Measurements from ENCODE around the gene STXBP6.

DNA sequence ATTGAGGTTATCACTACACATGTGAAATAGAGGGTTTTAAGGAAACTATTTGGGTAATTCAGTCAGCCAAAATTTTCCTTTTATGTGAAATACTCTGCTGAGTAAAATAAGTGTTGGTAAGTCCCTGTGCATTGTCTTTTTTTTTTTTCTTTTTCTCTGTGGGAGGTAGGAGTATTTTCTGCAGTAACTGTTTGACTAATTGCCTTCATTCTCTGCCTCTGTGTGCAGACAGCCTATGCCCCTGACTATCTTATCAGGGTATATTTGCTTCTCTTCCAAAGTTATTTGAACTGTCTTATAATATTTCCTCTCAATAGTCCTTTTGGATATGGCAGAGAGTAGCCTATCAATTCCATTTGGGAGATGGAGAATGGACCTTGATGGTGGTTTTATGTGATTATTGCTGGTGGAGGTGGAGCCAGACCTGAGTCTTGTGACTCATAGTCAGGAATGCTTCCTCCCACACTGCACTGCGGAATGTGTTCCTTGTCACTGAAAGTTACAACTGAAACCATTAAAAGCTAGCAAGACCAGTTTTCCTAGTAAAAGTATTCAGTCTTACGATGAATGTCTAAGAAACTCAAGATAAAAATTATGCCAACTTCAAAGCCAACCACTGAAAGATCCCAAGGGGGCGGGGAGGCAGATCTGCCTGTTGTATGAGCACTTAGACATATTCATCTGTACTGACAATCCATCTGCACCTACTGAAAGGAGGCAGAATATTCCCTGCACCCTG lies 40.9 kb upstream of the STXBP6 start:
- TF ChIP-seq, protein P1, sequence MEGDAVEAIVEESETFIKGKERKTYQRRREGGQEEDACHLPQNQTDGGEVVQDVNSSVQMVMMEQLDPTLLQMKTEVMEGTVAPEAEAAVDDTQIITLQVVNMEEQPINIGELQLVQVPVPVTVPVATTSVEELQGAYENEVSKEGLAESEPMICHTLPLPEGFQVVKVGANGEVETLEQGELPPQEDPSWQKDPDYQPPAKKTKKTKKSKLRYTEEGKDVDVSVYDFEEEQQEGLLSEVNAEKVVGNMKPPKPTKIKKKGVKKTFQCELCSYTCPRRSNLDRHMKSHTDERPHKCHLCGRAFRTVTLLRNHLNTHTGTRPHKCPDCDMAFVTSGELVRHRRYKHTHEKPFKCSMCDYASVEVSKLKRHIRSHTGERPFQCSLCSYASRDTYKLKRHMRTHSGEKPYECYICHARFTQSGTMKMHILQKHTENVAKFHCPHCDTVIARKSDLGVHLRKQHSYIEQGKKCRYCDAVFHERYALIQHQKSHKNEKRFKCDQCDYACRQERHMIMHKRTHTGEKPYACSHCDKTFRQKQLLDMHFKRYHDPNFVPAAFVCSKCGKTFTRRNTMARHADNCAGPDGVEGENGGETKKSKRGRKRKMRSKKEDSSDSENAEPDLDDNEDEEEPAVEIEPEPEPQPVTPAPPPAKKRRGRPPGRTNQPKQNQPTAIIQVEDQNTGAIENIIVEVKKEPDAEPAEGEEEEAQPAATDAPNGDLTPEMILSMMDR (IDR thresholded peaks at IDR 0.05; ENCODE audit: insufficient read depth, low read length, poor library complexity, severe bottlenecking) = no peak
- no peak for TF ChIP-seq EZH2phosphoT487 (conservative IDR thresholded peaks at IDR 0.05; ENCODE audit: low read length)

Data from SU-DHL-6 (cell line).